K562 (cell line): ENCODE data around the gene NPB.

Experiments used
- KAT7 ChIP-seq: sonication (generic); formaldehyde crosslinking; IDR thresholded peaks from 2 replicates; pipeline ENCODE4 v1.8.0; 2022; ENCODE audit warnings: missing genetic modification reagents, mild to moderate bottlenecking, borderline replicate concordance
- PYGO2 ChIP-seq: fragments of 450-650 bp; IDR thresholded peaks from 2 replicates; pipeline ENCODE4 v1.6.1; 2016; ENCODE audit warnings: mild to moderate bottlenecking, missing genetic modification characterization, moderate library complexity, missing compliant biosample characterization
- TARDBP ChIP-seq: fragments of 450-650 bp; IDR thresholded peaks from 2 replicates; pipeline ENCODE4 v1.6.1; 2016
- TF ChIP-seq, protein P1 (sequence below), 3 experiments: IDR thresholded peaks in 2 of 3; conservative IDR thresholded peaks in 1 of 3; 2 replicates each; pipeline ENCODE4 v1.5.1; 2011 to 2012; ENCODE audit warnings: low read length in 3 of 3, mild to moderate bottlenecking in 3 of 3, control low read depth in 2 of 3, improper control_type of control experiment in 1 of 3, inconsistent platforms in 1 of 3, low read depth in 1 of 3, mixed read lengths in 1 of 3, moderate library complexity in 1 of 3; ENCODE audit not compliant: insufficient read depth in 2 of 3

DNA sequence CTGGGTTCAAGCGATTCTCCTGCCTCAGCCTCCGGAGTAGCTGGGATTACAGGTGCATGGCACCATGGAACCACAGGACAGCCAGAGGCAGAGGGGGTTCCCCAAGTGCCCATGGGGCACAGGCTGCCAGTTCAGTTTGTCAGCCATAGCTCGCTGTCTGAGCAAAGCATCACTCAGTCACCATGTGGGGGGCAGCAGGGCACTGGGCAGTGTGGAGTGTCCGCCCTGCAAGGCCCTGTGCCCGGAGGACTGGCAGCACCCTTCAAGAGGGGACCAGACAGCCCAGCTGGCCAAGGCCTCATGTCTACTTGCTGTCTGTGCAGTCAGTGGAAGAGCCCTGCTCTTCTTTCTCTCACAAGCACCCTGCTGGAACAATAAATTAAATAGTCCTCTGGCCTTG, 17.1 kb upstream of the NPB start:
- TF ChIP-seq PYGO2 (tag) (no peak), KAT7 (no peak), TARDBP (no peak)
- TF ChIP-seq, protein P1, sequence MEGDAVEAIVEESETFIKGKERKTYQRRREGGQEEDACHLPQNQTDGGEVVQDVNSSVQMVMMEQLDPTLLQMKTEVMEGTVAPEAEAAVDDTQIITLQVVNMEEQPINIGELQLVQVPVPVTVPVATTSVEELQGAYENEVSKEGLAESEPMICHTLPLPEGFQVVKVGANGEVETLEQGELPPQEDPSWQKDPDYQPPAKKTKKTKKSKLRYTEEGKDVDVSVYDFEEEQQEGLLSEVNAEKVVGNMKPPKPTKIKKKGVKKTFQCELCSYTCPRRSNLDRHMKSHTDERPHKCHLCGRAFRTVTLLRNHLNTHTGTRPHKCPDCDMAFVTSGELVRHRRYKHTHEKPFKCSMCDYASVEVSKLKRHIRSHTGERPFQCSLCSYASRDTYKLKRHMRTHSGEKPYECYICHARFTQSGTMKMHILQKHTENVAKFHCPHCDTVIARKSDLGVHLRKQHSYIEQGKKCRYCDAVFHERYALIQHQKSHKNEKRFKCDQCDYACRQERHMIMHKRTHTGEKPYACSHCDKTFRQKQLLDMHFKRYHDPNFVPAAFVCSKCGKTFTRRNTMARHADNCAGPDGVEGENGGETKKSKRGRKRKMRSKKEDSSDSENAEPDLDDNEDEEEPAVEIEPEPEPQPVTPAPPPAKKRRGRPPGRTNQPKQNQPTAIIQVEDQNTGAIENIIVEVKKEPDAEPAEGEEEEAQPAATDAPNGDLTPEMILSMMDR (IDR thresholded peaks at IDR 0.05 in 2 of 3, conservative IDR thresholded peaks at IDR 0.05 in 1 of 3; ENCODE audit: insufficient read depth in 2 of 3, low read depth in 1 of 3, low read length in 3 of 3): no peak
